ENCODE measurements around the gene FBXO30. TPM values are rescaled to one million over a fixed set of nuclear protein-coding genes. Genes with fewer than 3 reads are reported as not detected.

Gene FBXO30
- total and polyA plus RNA-seq, 9 of the 15 experiments (the other 6 are each of a cell fraction or from before 2014, with no cell fraction given), result 3.6 to 12.8 (median 7.1) TPM

DNA sequence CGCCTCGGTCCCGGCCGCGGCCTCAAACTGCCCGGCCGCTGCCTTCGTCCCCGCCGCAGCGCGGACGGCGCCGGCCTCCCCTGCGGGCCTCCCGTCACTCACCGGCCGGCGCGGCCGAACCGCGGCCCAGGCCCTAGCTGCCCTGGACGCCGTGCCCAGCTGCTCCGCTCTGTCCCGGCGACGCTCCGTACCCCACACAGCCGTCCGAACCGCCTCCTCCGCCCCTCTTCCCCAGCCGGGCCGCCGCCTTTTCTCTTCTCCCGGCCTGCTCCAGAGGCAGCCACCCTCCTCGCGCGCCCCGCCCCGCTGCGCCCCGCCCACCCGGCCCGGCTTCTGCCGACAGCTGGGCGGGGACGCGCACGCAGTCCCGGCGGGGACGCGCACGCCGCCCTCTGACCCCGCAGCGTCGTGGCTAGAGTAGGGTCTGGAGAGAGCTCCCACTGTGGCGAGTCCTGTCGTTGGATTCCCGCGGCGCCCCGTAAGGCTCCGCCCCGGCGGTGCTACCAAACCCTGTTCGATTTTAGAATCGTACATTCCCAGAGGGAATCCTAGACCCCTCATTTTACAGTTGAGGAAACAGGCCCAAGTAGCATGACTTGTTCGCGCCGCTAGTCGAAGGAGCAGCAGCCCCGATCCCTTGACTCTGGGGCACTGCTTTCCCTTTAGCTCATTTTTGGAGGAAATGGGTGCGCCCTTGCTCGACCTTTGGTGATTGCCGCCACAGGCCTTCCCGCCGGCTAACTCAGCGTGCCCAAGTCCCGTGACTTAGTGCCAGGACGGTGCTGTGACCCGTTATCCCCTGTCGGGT, at the start of gene FBXO30 (continued):
- TF ChIP-seq, protein P1, sequence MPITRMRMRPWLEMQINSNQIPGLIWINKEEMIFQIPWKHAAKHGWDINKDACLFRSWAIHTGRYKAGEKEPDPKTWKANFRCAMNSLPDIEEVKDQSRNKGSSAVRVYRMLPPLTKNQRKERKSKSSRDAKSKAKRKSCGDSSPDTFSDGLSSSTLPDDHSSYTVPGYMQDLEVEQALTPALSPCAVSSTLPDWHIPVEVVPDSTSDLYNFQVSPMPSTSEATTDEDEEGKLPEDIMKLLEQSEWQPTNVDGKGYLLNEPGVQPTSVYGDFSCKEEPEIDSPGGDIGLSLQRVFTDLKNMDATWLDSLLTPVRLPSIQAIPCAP (CRISPR knock-in tag; IDR thresholded peaks at IDR 0.05; ENCODE audit: borderline replicate concordance), result no peak
- TF ChIP-seq CHCHD3 (CRISPR knock-in tag; IDR thresholded peaks at IDR 0.05) (peak; percentile 35; the same call in 1 of the 2 replicates), SP2 (IDR thresholded peaks at IDR 0.05; ENCODE audit: extremely low read depth, low read depth, low read length, poor library complexity, severe bottlenecking) (no peak), NR2F6 (CRISPR knock-in tag; IDR thresholded peaks at IDR 0.05) (no peak), GATAD2A (IDR thresholded peaks at IDR 0.05) (no peak), ZNF232 (CRISPR knock-in tag; IDR thresholded peaks at IDR 0.05) (peak; percentile 77; the same call in 1 of the 2 replicates), PTRF (tag; IDR thresholded peaks at IDR 0.05) (no peak), ZNF354B (CRISPR knock-in tag; IDR thresholded peaks at IDR 0.05) (no peak), TARDBP (IDR thresholded peaks at IDR 0.05) (0 out of 2 replicates have a peak, but pooled peaks have one; percentile 37), ZKSCAN1 (IDR thresholded peaks at IDR 0.05; ENCODE audit: low read depth, low read length) (no peak), ZNF184 (CRISPR knock-in tag; IDR thresholded peaks at IDR 0.05) (no peak), ZNF785 (CRISPR knock-in tag; IDR thresholded peaks at IDR 0.05) (no peak), CEBPG (CRISPR knock-in tag; IDR thresholded peaks at IDR 0.05) (no peak), CEBPG (tag; conservative IDR thresholded peaks at IDR 0.05 in 1 of 2, IDR thresholded peaks at IDR 0.05 in 1 of 2) (no peak), TAF9B (IDR thresholded peaks at IDR 0.05; ENCODE audit: partially characterized antibody) (peak; percentile 49), ZNF347 (CRISPR knock-in tag; IDR thresholded peaks at IDR 0.05; ENCODE audit: low read depth) (no peak), ILF3 (IDR thresholded peaks at IDR 0.05; ENCODE audit: borderline replicate concordance) (peak; percentile 66; the same call in 1 of the 2 replicates), KLF16 (IDR thresholded peaks at IDR 0.05) (no peak), BCOR (IDR thresholded peaks at IDR 0.05) (no peak; the same call in 1 of the 2 replicates)
- TF ChIP-seq, protein P2, sequence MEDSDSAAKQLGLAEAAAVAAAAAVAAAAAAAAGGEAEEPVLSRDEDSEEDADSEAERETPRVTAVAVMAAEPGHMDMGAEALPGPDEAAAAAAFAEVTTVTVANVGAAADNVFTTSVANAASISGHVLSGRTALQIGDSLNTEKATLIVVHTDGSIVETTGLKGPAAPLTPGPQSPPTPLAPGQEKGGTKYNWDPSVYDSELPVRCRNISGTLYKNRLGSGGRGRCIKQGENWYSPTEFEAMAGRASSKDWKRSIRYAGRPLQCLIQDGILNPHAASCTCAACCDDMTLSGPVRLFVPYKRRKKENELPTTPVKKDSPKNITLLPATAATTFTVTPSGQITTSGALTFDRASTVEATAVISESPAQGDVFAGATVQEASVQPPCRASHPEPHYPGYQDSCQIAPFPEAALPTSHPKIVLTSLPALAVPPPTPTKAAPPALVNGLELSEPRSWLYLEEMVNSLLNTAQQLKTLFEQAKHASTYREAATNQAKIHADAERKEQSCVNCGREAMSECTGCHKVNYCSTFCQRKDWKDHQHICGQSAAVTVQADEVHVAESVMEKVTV (CRISPR knock-in tag; IDR thresholded peaks at IDR 0.05), result no peak
- TF ChIP-seq, protein P3, sequence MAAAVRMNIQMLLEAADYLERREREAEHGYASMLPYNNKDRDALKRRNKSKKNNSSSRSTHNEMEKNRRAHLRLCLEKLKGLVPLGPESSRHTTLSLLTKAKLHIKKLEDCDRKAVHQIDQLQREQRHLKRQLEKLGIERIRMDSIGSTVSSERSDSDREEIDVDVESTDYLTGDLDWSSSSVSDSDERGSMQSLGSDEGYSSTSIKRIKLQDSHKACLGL (CRISPR knock-in tag; IDR thresholded peaks at IDR 0.05; ENCODE audit: borderline replicate concordance, poor library complexity, severe bottlenecking), result no peak
- TF ChIP-seq, protein P4, sequence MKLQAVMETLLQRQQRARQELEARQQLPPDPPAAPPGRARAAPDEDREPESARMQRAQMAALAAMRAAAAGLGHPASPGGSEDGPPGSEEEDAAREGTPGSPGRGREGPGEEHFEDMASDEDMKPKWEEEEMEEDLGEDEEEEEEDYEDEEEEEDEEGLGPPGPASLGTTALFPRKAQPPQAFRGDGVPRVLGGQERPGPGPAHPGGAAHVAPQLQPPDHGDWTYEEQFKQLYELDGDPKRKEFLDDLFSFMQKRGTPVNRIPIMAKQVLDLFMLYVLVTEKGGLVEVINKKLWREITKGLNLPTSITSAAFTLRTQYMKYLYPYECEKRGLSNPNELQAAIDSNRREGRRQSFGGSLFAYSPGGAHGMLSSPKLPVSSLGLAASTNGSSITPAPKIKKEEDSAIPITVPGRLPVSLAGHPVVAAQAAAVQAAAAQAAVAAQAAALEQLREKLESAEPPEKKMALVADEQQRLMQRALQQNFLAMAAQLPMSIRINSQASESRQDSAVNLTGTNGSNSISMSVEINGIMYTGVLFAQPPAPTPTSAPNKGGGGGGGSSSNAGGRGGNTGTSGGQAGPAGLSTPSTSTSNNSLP (IDR thresholded peaks at IDR 0.05; ENCODE audit: borderline replicate concordance, low read depth, low read length), result no peak
- TF ChIP-seq, protein P5, sequence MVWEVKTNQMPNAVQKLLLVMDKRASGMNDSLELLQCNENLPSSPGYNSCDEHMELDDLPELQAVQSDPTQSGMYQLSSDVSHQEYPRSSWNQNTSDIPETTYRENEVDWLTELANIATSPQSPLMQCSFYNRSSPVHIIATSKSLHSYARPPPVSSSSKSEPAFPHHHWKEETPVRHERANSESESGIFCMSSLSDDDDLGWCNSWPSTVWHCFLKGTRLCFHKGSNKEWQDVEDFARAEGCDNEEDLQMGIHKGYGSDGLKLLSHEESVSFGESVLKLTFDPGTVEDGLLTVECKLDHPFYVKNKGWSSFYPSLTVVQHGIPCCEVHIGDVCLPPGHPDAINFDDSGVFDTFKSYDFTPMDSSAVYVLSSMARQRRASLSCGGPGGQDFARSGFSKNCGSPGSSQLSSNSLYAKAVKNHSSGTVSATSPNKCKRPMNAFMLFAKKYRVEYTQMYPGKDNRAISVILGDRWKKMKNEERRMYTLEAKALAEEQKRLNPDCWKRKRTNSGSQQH (CRISPR knock-in tag; IDR thresholded peaks at IDR 0.05), result no peak

Measured in K562 (cell line).